K562 (cell line): ENCODE measurements around the gene HOXA9. TPM values are rescaled to one million over a fixed set of nuclear protein-coding genes. Genes with fewer than 3 reads are reported as not detected.

Source experiments
- ATAC-seq: fragments of 200-7000 bp; cut with Tn5 transposase; 3 replicates; pipeline ENCODE4 v1.9.1; 2020; ENCODE audit warnings: moderate library complexity
- BruUV-seq: library from RNA; stranded (reverse); fragments of 400-500 nt; replicated peaks from 2 replicates; lab custom pipeline; 2021; lab: Mats Ljungman, UMichigan
- CTCF ChIA-PET: fragments of 300-600 bp; formaldehyde crosslinking; extraction: SDS; loops from one replicate; lab custom pipeline; 2021; ENCODE audit warnings: low intra/inter-chr PET ratio; lab: Yijun Ruan, JAX
- POLR2A ChIA-PET: fragments of 300-600, 350-650 bp; sonication (Branson Sonifier 250); formaldehyde crosslinking; extraction: SDS; loops from one replicate; lab custom pipeline; 2021; ENCODE audit warnings: antibody characterized with exemption, inconsistent platforms; lab: Yijun Ruan, JAX
- DNase-seq, 4 experiments: peaks; one replicate each; pipeline versions ENCODE4 v3.0.0 to v3.0.0-alpha.2; 2011 to 2018; ENCODE audit warnings: low spot score in 3 of 4, mixed read lengths in 3 of 4; ENCODE audit errors: extremely low read depth in 1 of 4
- FAIRE-seq: peaks from 2 replicates; lab custom pipeline; 2011; peaks lifted over from hg19 to GRCh38; lab: Jason Lieb, UNC
- H2AFZ ChIP-seq: 2 replicates; pipeline ENCODE4 v1.6.0; 2011; ENCODE audit warnings: low read depth, low read length, control low read depth, inconsistent platforms
- H3K27ac ChIP-seq: fragments of 200-600 bp; 3 replicates; pipeline ENCODE4 v1.8.0; 2011; ENCODE audit warnings: low read depth, mild to moderate bottlenecking, control low read depth, inconsistent platforms, low read length, moderate library complexity, mixed read lengths; ENCODE audit errors: extremely low read depth
- H3K27me3 ChIP-seq, 2 experiments: fragments of 300-600 bp in 1 of 2; 2 replicates in 1 of 2; 3 replicates in 1 of 2; pipeline versions ENCODE4 v1.6.0 to v1.8.0; 2011; ENCODE audit warnings: inconsistent platforms in 2 of 2, low read length in 2 of 2, mild to moderate bottlenecking in 1 of 2, mixed read lengths in 1 of 2, moderate library complexity in 1 of 2; ENCODE audit not compliant: control insufficient read depth in 2 of 2, insufficient read depth in 2 of 2
- H3K36me3 ChIP-seq: fragments of 300-600 bp; 3 replicates; pipeline ENCODE4 v1.8.0; 2011; ENCODE audit warnings: mild to moderate bottlenecking, low read length, inconsistent platforms; ENCODE audit not compliant: control insufficient read depth, insufficient read depth
- H3K4me1 ChIP-seq, 2 experiments: fragments of 200-600 bp in 1 of 2; replicated peaks in 1 of 2; 2 replicates in 1 of 2; 3 replicates in 1 of 2; pipeline versions ENCODE4 v1.5.1 to v1.8.0; 2011; ENCODE audit warnings: inconsistent platforms in 2 of 2, low read length in 2 of 2, mild to moderate bottlenecking in 1 of 2, mixed read lengths in 1 of 2, moderate library complexity in 1 of 2; ENCODE audit not compliant: control insufficient read depth in 2 of 2, insufficient read depth in 2 of 2
- H3K4me2 ChIP-seq: 2 replicates; pipeline ENCODE4 v1.6.1; 2011; ENCODE audit warnings: low read length, control low read depth, inconsistent platforms, mixed read lengths; ENCODE audit not compliant: insufficient read depth
- H3K4me3 ChIP-seq: fragments of 200-600 bp; sonication (generic), shearing (Covaris generic); 2 replicates; pipeline ENCODE4 v1.5.1; 2016; ENCODE audit warnings: control low read depth, inconsistent platforms
- H3K79me2 ChIP-seq: fragments of 200-600 bp; 3 replicates; pipeline ENCODE4 v1.8.0; 2011; ENCODE audit warnings: low read length, inconsistent platforms; ENCODE audit not compliant: control insufficient read depth, insufficient read depth
- H3K9ac ChIP-seq, 2 experiments: 2 replicates each; pipeline versions ENCODE4 v1.6.0 to v1.6.1; 2011; ENCODE audit warnings: low read depth in 2 of 2, low read length in 2 of 2, control low read depth in 1 of 2, inconsistent platforms in 1 of 2, mild to moderate bottlenecking in 1 of 2, mixed read lengths in 1 of 2; ENCODE audit not compliant: insufficient read depth in 1 of 2
- H3K9me1 ChIP-seq: one replicate; pipeline ENCODE4 v1.6.0; 2011; ENCODE audit warnings: inconsistent platforms, mild to moderate bottlenecking, low read length, moderate library complexity; ENCODE audit not compliant: control insufficient read depth, insufficient read depth
- H3K9me3 ChIP-seq: replicated peaks from 2 replicates; pipeline ENCODE4 v1.5.1; 2011; ENCODE audit warnings: low read depth, low read length, inconsistent platforms; ENCODE audit not compliant: control insufficient read depth, insufficient read depth
- H4K20me1 ChIP-seq: replicated peaks from 2 replicates; pipeline ENCODE4 v1.6.1; 2011; ENCODE audit warnings: low read length, inconsistent platforms, mixed read lengths; ENCODE audit not compliant: control insufficient read depth, insufficient read depth
- ARID1B ChIP-seq: fragments of 450-650 bp; IDR thresholded peaks from 2 replicates; pipeline ENCODE4 v1.6.1; 2016; ENCODE audit warnings: antibody characterized with exemption, mild to moderate bottlenecking, inconsistent platforms
- CHCHD3 ChIP-seq: fragments of 250-450 bp; sonication (Bioruptor Pico); IDR thresholded peaks from 2 replicates; pipeline ENCODE4 v2.1.2; 2022; ENCODE audit warnings: mild to moderate bottlenecking
- DDX20 ChIP-seq: fragments of 450-650 bp; IDR thresholded peaks from 2 replicates; pipeline ENCODE4 v1.6.1; 2016; ENCODE audit warnings: missing genetic modification characterization, low read depth, mild to moderate bottlenecking, missing compliant biosample characterization, moderate library complexity
- KLF1 ChIP-seq: fragments of 450-650 bp; IDR thresholded peaks from 2 replicates; pipeline ENCODE4 v1.6.1; 2016; ENCODE audit warnings: missing genetic modification characterization, missing compliant biosample characterization
- NCOA6 ChIP-seq: fragments of 450-650 bp; IDR thresholded peaks from 2 replicates; pipeline ENCODE4 v1.6.1; 2017; ENCODE audit warnings: mild to moderate bottlenecking
- PCBP2 ChIP-seq: fragments of 200-400 bp; formaldehyde crosslinking; IDR thresholded peaks from 2 replicates; pipeline ENCODE4 v1.6.1; 2018; ENCODE audit warnings: low read length, low read depth, mild to moderate bottlenecking, moderate library complexity; ENCODE audit not compliant: poor library complexity, severe bottlenecking
- POLR2G ChIP-seq: fragments of 200-400 bp; formaldehyde crosslinking; IDR thresholded peaks from 2 replicates; pipeline ENCODE4 v1.6.1; 2017; ENCODE audit warnings: low read depth, mild to moderate bottlenecking, antibody characterized with exemption, low read length, moderate library complexity
- RHOXF2B ChIP-seq: fragments of 250-450 bp; sonication (Bioruptor Pico); conservative IDR thresholded peaks from 2 replicates; pipeline ENCODE4 v1.5.1; 2021
- RNF2 ChIP-seq: sonication (generic); IDR thresholded peaks from 2 replicates; pipeline ENCODE4 v1.6.1; 2016
- TRIM28 ChIP-seq: fragments of 450-650 bp; IDR thresholded peaks from 2 replicates; pipeline ENCODE4 v1.6.1; 2017
- ZNF140 ChIP-seq: fragments of 250-450 bp; sonication (Bioruptor Pico); IDR thresholded peaks from 2 replicates; pipeline ENCODE4 v1.8.0; 2021; ENCODE audit warnings: moderate library complexity, mild to moderate bottlenecking, inconsistent platforms
- ZNF263 ChIP-seq: sonication (generic); formaldehyde crosslinking; IDR thresholded peaks from 2 replicates; pipeline ENCODE4 v1.8.0; 2022; ENCODE audit warnings: mild to moderate bottlenecking, missing genetic modification reagents, borderline replicate concordance
- ZNF830 ChIP-seq: fragments of 250-450 bp; sonication (Bioruptor Pico); IDR thresholded peaks from 2 replicates; pipeline ENCODE4 v1.5.0; 2021; ENCODE audit warnings: mild to moderate bottlenecking
- WGBS: fragments of 100-300 bp; shearing (Covaris generic); methylation state at CpG from one replicate; pipeline ENCODE4 v1.1.6; 2016; ENCODE audit warnings: low coverage, mixed read lengths; ENCODE audit not compliant: insufficient coverage; ENCODE audit errors: missing lambda C conversion rate; 5-methylcytosine and 5-hydroxymethylcytosine counted together
- in situ Hi-C: fragments of 300-500 bp; cut with MboI; formaldehyde crosslinking; loops from 4 replicates; pipeline ENCODE4 v1.15.0; 2018; ENCODE audit warnings: inconsistent platforms, mixed read lengths
- intact Hi-C: fragments of 100-400 bp; cut with micrococcal nuclease; formaldehyde crosslinking; loops from 2 replicates; pipeline ENCODE4 v1.14.2; 2022
- polyA plus RNA-seq, 8 experiments: library from polyadenylated mRNA; depleted of rRNA in 4 of 8; stranded (reverse) in 5 of 8; unstranded in 3 of 8; fragments of >200 nt; fragmentation: Nextera tagmentation in 2 of 8; fragmentation: Illumina TruSeq in 1 of 8; extraction: Ambion mirVana in 2 of 8; extraction: Trizol in 1 of 8; gene quantifications; 2 replicates each; pipeline versions ENCODE4 v1.2.1 to v1.2.3, GENCODE V29; 2011 to 2014; ENCODE audit warnings: inconsistent platforms in 1 of 8, missing spikeins in 1 of 8
- total RNA-seq, 7 experiments: library from RNA; depleted of rRNA in 6 of 7; stranded (reverse); fragments of >200 nt in 6 of 7; fragmentation: Illumina TruSeq in 2 of 7; extraction: Trizol in 2 of 7; gene quantifications; 2 replicates each; pipeline versions ENCODE4 v1.2.1 to v1.2.3, GENCODE V29; 2011 to 2021; ENCODE audit warnings: low replicate concordance in 1 of 7
- TF ChIP-seq, protein P1 (sequence below): sonication (generic); formaldehyde crosslinking; IDR thresholded peaks from 2 replicates; pipeline ENCODE4 v1.8.0; 2022; ENCODE audit warnings: mild to moderate bottlenecking, missing genetic modification reagents
- TF ChIP-seq, protein P2 (sequence below): fragments of 450-650 bp; formaldehyde crosslinking; IDR thresholded peaks from 2 replicates; pipeline ENCODE4 v1.4.0; 2020; ENCODE audit warnings: mild to moderate bottlenecking, moderate library complexity
- TF ChIP-seq, protein P3 (sequence below): fragments of 450-650 bp; IDR thresholded peaks from 2 replicates; pipeline ENCODE4 v1.6.1; 2017; ENCODE audit warnings: mild to moderate bottlenecking, moderate library complexity

The HOXA9 gene
- total and polyA plus RNA-seq, 9 of the 15 experiments (the other 6 are each of a cell fraction or from before 2014, with no cell fraction given) = not detected

DNA sequence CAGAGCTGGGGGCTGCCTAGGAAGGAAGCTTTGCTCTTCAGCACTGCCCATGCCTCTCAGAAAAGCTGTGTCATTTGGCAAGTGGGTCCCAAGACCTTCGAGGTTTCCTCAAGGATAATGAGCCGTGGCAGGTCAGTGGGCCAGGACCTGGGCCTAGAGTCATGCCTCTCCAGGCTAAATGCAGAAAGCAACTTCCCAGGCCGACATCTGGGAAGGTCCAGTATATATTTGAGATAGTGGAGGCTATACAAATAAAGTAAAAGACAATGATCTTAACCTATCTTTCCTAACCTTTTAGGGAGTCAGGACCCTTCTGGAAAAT is 11.1 kb upstream of the HOXA9 start (continued):
- TF ChIP-seq, protein P1, sequence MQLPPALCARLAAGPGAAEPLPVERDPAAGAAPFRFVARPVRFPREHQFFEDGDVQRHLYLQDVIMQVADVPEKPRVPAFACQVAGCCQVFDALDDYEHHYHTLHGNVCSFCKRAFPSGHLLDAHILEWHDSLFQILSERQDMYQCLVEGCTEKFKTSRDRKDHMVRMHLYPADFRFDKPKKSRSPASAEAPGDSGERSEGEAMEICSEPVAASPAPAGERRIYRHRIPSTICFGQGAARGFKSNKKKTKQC (CRISPR knock-in tag) = no peak

DNA sequence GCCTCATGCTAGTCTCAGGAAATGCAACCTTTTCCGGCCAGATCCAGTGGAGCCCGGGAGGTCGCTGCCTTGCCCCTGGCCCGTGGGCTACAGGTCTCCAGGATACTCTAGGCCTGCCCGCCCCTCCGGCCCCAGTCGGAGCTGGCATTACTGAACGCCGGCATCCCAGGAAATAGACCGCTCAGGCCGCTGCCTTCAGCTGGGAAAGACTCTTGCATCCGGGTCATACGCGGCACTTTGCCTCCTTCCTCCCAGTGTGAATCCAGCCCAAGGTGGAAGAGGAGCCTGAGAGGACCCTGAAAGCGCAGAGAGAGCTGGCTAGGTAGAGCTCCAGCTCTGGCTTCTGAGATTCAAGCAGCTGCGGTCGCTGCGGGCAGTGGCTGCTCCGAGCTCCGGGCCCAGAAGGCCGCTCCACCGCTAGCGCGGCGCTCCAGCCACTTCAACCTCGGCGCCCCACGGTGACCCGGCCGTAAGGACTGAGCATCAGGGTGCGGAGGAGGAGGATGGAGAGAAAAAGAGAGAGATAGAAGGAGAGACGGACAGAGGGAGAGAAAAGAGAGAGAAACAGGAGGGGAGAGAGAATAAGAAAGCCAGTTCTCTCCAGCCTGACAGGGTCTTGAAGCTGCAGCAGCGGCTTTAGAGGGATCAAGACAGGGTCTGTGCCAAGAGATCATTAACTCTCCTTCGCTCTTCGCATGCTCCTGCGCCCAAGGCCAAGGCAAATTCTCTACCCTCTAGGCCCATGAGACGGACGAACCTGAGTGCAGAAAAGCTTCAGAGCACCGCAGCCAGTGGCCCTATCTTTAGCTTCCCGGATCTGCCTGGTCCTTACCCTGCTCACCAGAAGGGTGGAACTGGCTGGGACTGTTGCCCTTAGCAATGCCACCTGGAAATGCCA is 10.5 kb upstream of the HOXA9 start:
- FAIRE-seq (no peak), ATAC-seq (no peak), DNase-seq (no peak)
- ChIA-PET CTCF (no interaction called here), POLR2A (interaction anchor here (0.5 to 0.6 kb wide), 2 partner anchors 13 to 404 kb away, joined by 3 read pairs; no protein-coding TSS in a partner anchor)
- TF ChIP-seq KLF1 (no peak), NCOA6 (no peak), POLR2G (no peak), RNF2 (no peak), RHOXF2B (CRISPR knock-in tag) (no peak), PCBP2 (no peak), DDX20 (tag) (no peak), ZNF140 (CRISPR knock-in tag) (no peak), ZNF830 (CRISPR knock-in tag) (no peak), CHCHD3 (no peak), TRIM28 (no peak), ARID1B (no peak), ZNF263 (no peak)
- TF ChIP-seq, protein P2, sequence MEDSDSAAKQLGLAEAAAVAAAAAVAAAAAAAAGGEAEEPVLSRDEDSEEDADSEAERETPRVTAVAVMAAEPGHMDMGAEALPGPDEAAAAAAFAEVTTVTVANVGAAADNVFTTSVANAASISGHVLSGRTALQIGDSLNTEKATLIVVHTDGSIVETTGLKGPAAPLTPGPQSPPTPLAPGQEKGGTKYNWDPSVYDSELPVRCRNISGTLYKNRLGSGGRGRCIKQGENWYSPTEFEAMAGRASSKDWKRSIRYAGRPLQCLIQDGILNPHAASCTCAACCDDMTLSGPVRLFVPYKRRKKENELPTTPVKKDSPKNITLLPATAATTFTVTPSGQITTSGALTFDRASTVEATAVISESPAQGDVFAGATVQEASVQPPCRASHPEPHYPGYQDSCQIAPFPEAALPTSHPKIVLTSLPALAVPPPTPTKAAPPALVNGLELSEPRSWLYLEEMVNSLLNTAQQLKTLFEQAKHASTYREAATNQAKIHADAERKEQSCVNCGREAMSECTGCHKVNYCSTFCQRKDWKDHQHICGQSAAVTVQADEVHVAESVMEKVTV (CRISPR knock-in tag) = no peak
- TF ChIP-seq, protein P3, sequence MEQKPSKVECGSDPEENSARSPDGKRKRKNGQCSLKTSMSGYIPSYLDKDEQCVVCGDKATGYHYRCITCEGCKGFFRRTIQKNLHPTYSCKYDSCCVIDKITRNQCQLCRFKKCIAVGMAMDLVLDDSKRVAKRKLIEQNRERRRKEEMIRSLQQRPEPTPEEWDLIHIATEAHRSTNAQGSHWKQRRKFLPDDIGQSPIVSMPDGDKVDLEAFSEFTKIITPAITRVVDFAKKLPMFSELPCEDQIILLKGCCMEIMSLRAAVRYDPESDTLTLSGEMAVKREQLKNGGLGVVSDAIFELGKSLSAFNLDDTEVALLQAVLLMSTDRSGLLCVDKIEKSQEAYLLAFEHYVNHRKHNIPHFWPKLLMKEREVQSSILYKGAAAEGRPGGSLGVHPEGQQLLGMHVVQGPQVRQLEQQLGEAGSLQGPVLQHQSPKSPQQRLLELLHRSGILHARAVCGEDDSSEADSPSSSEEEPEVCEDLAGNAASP = no peak
- in situ Hi-C loops = no loop called here
- Histone ChIP-seq H3K9me3 (no peaks in the 10 kb centered on the region; the same call in 1 of the 2 replicates), H2AFZ (no peak overlapping the region), H3K36me3 (no peaks in the 10 kb centered on the region), H3K27ac (no peak overlapping the region), H3K79me2 (no peaks in the 10 kb centered on the region), H3K4me1 (peaks cover 0 to 10% of the 10 kb centered on the region in 2 experiments; a peak in 1 of 5 replicates), H3K4me3 (no peak overlapping the region), H3K27me3 (peaks cover 27 to 73% of the 10 kb centered on the region in 2 experiments), H3K9ac (no peak overlapping the region), H4K20me1 (no peaks in the 10 kb centered on the region), H3K9me1 (no peaks in the 10 kb centered on the region), H3K4me2 (no peak overlapping the region)
- intact Hi-C loops = no loop called here
- BruUV-seq = no TSS peak
- 3% methylated on average over 36 of the region's 40 CpGs for WGBS
